HepG2 (cell line): ENCODE results near the gene ZNF800. TPM values are rescaled to one million over a fixed set of nuclear protein-coding genes. Genes with fewer than 3 reads are reported as not detected.

Source experiments
- BRCA1 ChIP-seq: sonication (generic); formaldehyde crosslinking; IDR thresholded peaks from 2 replicates; pipeline ENCODE4 v1.4.0; 2020; ENCODE audit warnings: missing genetic modification reagents
- KDM1A ChIP-seq: IDR thresholded peaks from 2 replicates; pipeline ENCODE4 v1.6.1; 2016; ENCODE audit warnings: missing compliant biosample characterization
- KDM6A ChIP-seq: IDR thresholded peaks from 2 replicates; pipeline ENCODE4 v1.6.1; 2016; ENCODE audit warnings: low read depth
- NCOA5 ChIP-seq: sonication (generic); formaldehyde crosslinking; IDR thresholded peaks from 2 replicates; pipeline ENCODE4 v1.4.0; 2020; ENCODE audit warnings: missing genetic modification reagents
- NKX3-1 ChIP-seq: sonication (generic); formaldehyde crosslinking; IDR thresholded peaks from 2 replicates; pipeline ENCODE4 v1.5.0; 2020; ENCODE audit warnings: missing genetic modification reagents
- SKI ChIP-seq: fragments of 450-650 bp; IDR thresholded peaks from one replicate; pipeline ENCODE4 v1.6.1; 2018; ENCODE audit warnings: mild to moderate bottlenecking; ENCODE audit not compliant: partially characterized antibody
- SOX13 ChIP-seq, 3 experiments: fragments of 450-650 bp in 1 of 3; sonication (generic) in 1 of 3; formaldehyde crosslinking in 1 of 3; IDR thresholded peaks in 2 of 3; conservative IDR thresholded peaks in 1 of 3; 2 replicates each; pipeline versions ENCODE4 v1.5.0 to v1.6.1; 2016 to 2020; ENCODE audit warnings: antibody characterized with exemption in 1 of 3, mild to moderate bottlenecking in 1 of 3, missing compliant biosample characterization in 1 of 3, missing genetic modification reagents in 1 of 3, moderate library complexity in 1 of 3
- XBP1 ChIP-seq: sonication (generic); formaldehyde crosslinking; IDR thresholded peaks from 2 replicates; pipeline ENCODE4 v1.5.0; 2020; ENCODE audit warnings: missing genetic modification reagents
- ZNF274 ChIP-seq: sonication (generic); formaldehyde crosslinking; IDR thresholded peaks from 2 replicates; pipeline ENCODE4 v1.5.1; 2020; ENCODE audit warnings: mild to moderate bottlenecking, missing genetic modification reagents
- polyA plus RNA-seq, 8 experiments: library from polyadenylated mRNA; depleted of rRNA in 3 of 8; stranded (reverse) in 7 of 8; unstranded in 1 of 8; fragments of >200 nt; fragmentation: Illumina TruSeq in 4 of 8; extraction: Trizol in 4 of 8; gene quantifications; 2 replicates each; pipeline versions ENCODE4 v1.2.1 to v1.2.3, GENCODE V29; 2011 to 2016; ENCODE audit warnings: low read depth in 4 of 8, missing spikeins in 1 of 8, mixed read lengths in 1 of 8; ENCODE audit not compliant: insufficient read depth in 1 of 8
- total RNA-seq, 5 experiments: library from RNA; depleted of rRNA; stranded (reverse); fragments of >200 nt; fragmentation: Illumina TruSeq; extraction: Trizol; gene quantifications; 2 replicates each; pipeline ENCODE4 v1.2.3, GENCODE V29; 2016; ENCODE audit warnings: low read depth in 1 of 5
- TF ChIP-seq, protein P1 (sequence below): sonication (generic); formaldehyde crosslinking; IDR thresholded peaks from 2 replicates; pipeline ENCODE4 v1.4.0; 2020; ENCODE audit warnings: missing genetic modification reagents
- TF ChIP-seq, protein P2 (sequence below), 2 experiments: sonication (generic) in 1 of 2; formaldehyde crosslinking in 1 of 2; IDR thresholded peaks; 2 replicates each; pipeline versions ENCODE4 v1.4.0 to v1.6.1; 2018 to 2020; ENCODE audit warnings: missing genetic modification reagents in 2 of 2, borderline replicate concordance in 1 of 2, low read depth in 1 of 2, mild to moderate bottlenecking in 1 of 2, missing biosample characterization in 1 of 2
- TF ChIP-seq, protein P3 (sequence below): conservative IDR thresholded peaks from 2 replicates; pipeline ENCODE4 v1.6.1; 2018; ENCODE audit warnings: missing genetic modification reagents
- TF ChIP-seq, protein P4 (sequence below): sonication (generic); formaldehyde crosslinking; IDR thresholded peaks from 2 replicates; pipeline ENCODE4 v1.4.0; 2020; ENCODE audit warnings: low read depth, mild to moderate bottlenecking, missing genetic modification reagents
- TF ChIP-seq, protein P5 (sequence below): sonication (generic); formaldehyde crosslinking; IDR thresholded peaks from 2 replicates; pipeline ENCODE4 v1.8.1; 2023; ENCODE audit warnings: mild to moderate bottlenecking, missing genetic modification reagents
- TF ChIP-seq, protein P6 (sequence below), 2 experiments: sonication (generic) in 1 of 2; formaldehyde crosslinking in 1 of 2; IDR thresholded peaks; 2 replicates each; pipeline versions ENCODE4 v1.6.1 to v1.9.0; 2014 to 2022; ENCODE audit warnings: antibody characterized with exemption in 1 of 2, borderline replicate concordance in 1 of 2, inconsistent platforms in 1 of 2, low read depth in 1 of 2, missing genetic modification reagents in 1 of 2

Gene ZNF800
- total and polyA plus RNA-seq, 2 of the 13 experiments (the other 11 are each of a cell fraction or from before 2014, with no cell fraction given) = 7.1 to 12.7 TPM

DNA sequence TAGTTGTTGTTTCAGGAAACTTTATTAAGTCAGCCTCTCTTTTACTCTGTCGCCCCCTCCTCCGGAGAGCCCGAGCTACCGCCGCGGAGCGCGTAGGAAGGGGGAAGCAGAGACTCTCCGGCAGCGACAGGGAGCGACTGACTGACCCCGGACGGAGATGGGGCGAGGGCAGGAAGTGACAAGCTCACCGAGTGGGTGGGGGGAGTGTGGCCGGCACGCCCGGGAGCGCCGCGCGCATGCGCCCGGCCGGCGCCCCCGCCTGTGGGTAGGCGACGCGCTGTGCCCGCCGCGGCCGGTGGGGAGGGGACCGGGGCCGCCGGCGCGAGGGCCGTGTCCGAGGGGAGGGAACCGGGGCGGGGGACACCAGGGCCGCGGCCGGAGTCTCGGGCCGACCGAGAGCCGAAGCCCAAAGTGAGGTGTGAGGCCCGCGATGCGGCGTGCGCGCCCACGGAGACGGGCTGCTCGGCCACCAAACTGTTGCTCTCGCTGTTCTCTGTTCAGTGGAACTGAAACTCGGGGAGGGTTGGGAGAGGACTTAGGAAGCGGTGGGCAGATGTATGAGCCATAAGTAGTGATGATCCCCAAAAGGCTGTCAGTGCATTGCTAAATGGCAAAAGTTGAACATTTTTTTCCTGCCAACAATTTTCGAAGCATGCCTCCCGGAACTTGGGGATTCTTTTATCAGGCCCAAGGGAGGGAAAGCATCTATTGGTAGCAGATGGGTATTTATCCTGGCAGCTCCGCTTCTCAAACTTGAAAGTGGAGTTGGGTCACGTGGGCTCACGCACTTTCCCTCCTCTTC lies at the start of gene ZNF800 (continued):
- TF ChIP-seq, protein P1, sequence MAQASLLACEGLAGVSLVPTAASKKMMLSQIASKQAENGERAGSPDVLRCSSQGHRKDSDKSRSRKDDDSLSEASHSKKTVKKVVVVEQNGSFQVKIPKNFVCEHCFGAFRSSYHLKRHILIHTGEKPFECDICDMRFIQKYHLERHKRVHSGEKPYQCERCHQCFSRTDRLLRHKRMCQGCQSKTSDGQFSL (CRISPR knock-in tag) = peak; percentile 57; the same call in 1 of the 2 replicates
- TF ChIP-seq XBP1 (CRISPR knock-in tag) = no peak
- TF ChIP-seq, protein P2, sequence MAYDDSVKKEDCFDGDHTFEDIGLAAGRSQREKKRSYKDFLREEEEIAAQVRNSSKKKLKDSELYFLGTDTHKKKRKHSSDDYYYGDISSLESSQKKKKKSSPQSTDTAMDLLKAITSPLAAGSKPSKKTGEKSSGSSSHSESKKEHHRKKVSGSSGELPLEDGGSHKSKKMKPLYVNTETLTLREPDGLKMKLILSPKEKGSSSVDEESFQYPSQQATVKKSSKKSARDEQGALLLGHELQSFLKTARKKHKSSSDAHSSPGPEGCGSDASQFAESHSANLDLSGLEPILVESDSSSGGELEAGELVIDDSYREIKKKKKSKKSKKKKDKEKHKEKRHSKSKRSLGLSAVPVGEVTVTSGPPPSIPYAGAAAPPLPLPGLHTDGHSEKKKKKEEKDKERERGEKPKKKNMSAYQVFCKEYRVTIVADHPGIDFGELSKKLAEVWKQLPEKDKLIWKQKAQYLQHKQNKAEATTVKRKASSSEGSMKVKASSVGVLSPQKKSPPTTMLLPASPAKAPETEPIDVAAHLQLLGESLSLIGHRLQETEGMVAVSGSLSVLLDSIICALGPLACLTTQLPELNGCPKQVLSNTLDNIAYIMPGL (CRISPR knock-in tag; IDR thresholded peaks at IDR 0.05; ENCODE audit: borderline replicate concordance in 1 of 2, low read depth in 1 of 2) = peak in 1 of 2 experiments; percentile 62; a peak in 1 of 4 replicates
- TF ChIP-seq NKX3-1 (CRISPR knock-in tag) = no peak
- TF ChIP-seq SOX13 (IDR thresholded peaks at IDR 0.05) = no peak
- peak in 1 of 2 experiments; percentile 5; a peak in 1 of 4 replicates for TF ChIP-seq SOX13 (CRISPR knock-in tag; conservative IDR thresholded peaks at IDR 0.05 in 1 of 2, IDR thresholded peaks at IDR 0.05 in 1 of 2)
- TF ChIP-seq KDM6A (CRISPR knock-in tag) = no peak
- TF ChIP-seq, protein P3, sequence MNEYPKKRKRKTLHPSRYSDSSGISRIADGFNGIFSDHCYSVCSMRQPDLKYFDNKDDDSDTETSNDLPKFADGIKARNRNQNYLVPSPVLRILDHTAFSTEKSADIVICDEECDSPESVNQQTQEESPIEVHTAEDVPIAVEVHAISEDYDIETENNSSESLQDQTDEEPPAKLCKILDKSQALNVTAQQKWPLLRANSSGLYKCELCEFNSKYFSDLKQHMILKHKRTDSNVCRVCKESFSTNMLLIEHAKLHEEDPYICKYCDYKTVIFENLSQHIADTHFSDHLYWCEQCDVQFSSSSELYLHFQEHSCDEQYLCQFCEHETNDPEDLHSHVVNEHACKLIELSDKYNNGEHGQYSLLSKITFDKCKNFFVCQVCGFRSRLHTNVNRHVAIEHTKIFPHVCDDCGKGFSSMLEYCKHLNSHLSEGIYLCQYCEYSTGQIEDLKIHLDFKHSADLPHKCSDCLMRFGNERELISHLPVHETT (CRISPR knock-in tag) = peak; percentile 13; the same call in 1 of the 2 replicates
- TF ChIP-seq, protein P4, sequence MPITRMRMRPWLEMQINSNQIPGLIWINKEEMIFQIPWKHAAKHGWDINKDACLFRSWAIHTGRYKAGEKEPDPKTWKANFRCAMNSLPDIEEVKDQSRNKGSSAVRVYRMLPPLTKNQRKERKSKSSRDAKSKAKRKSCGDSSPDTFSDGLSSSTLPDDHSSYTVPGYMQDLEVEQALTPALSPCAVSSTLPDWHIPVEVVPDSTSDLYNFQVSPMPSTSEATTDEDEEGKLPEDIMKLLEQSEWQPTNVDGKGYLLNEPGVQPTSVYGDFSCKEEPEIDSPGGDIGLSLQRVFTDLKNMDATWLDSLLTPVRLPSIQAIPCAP = no peak
- no peak for TF ChIP-seq NCOA5 (CRISPR knock-in tag)
- no peak for TF ChIP-seq KDM1A (CRISPR knock-in tag)
- TF ChIP-seq, protein P5, sequence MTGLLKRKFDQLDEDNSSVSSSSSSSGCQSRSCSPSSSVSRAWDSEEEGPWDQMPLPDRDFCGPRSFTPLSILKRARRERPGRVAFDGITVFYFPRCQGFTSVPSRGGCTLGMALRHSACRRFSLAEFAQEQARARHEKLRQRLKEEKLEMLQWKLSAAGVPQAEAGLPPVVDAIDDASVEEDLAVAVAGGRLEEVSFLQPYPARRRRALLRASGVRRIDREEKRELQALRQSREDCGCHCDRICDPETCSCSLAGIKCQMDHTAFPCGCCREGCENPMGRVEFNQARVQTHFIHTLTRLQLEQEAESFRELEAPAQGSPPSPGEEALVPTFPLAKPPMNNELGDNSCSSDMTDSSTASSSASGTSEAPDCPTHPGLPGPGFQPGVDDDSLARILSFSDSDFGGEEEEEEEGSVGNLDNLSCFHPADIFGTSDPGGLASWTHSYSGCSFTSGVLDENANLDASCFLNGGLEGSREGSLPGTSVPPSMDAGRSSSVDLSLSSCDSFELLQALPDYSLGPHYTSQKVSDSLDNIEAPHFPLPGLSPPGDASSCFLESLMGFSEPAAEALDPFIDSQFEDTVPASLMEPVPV (CRISPR knock-in tag) = peak; percentile 76; the same call in 1 of the 2 replicates
- no peak for TF ChIP-seq BRCA1 (CRISPR knock-in tag)
- no peak for TF ChIP-seq SKI
- TF ChIP-seq, protein P6, sequence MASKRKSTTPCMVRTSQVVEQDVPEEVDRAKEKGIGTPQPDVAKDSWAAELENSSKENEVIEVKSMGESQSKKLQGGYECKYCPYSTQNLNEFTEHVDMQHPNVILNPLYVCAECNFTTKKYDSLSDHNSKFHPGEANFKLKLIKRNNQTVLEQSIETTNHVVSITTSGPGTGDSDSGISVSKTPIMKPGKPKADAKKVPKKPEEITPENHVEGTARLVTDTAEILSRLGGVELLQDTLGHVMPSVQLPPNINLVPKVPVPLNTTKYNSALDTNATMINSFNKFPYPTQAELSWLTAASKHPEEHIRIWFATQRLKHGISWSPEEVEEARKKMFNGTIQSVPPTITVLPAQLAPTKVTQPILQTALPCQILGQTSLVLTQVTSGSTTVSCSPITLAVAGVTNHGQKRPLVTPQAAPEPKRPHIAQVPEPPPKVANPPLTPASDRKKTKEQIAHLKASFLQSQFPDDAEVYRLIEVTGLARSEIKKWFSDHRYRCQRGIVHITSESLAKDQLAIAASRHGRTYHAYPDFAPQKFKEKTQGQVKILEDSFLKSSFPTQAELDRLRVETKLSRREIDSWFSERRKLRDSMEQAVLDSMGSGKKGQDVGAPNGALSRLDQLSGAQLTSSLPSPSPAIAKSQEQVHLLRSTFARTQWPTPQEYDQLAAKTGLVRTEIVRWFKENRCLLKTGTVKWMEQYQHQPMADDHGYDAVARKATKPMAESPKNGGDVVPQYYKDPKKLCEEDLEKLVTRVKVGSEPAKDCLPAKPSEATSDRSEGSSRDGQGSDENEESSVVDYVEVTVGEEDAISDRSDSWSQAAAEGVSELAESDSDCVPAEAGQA (IDR thresholded peaks at IDR 0.05; ENCODE audit: low read depth) = no peak
- TF ChIP-seq, protein P6 (CRISPR knock-in tag; IDR thresholded peaks at IDR 0.05; ENCODE audit: borderline replicate concordance) = no peak
- peak; percentile 41; the same call in 1 of the 2 replicates for TF ChIP-seq ZNF274 (CRISPR knock-in tag)
